Neural progenitor cell (in vitro differentiated cells): ENCODE results near the gene SMIM1.

ENCODE experiments used
- EZH2phosphoT487 ChIP-seq: fragments of 200-600 bp; sonication (generic); IDR thresholded peaks from 2 replicates; pipeline ENCODE4 v1.6.1; 2017; ENCODE audit warnings: antibody characterized with exemption
- TF ChIP-seq, protein P1 (sequence below): fragments of 200-600 bp; sonication (generic); IDR thresholded peaks from 2 replicates; pipeline ENCODE4 v1.5.1; 2017; ENCODE audit warnings: antibody characterized with exemption, mild to moderate bottlenecking

DNA sequence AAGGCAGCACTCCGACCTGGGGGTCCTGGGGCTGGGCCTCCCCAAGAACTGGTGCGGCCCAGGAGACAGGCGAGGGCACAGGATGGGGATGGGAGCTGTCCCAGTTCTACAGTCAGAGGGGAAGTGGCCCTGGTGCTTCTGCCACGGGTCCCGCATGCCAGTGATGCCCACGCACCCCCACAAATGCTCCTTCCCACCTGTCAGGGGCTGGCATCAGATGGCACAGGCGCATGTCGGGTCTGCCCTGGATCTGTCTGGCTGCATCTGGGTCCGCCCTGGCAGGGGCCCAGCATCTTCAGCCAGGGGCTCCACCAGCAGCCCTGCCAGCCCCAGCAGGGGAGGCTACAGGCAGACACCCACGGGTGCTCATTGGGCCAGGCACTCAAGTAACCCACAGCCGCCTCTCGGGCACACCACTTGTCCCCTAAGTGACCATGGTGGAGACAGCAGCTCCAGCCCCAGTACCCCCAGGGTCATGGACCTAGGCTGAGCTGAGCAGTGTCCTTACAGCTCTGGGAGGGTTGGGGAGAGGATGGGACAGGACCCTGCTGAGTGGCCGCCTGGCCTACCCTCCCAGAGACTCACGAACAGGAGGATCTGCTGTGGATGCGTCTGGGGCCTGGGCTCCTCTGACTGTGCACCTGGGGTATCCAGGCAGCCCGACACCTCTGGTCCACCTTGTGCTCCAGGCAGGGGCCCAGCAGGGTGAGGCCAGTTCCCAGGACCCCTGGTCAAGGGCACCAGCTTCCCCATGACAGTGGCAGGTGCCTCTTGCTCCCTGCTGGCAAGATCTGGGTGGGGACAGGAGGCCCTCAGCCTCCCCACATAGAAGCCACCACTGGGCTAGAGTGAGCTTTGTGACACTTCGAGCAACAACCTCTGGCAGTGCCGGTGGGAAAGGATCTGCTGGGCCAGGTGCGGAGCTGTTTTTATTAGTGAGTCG lies 5.4 kb downstream of the SMIM1 start:
- TF ChIP-seq EZH2phosphoT487 = no peak
- TF ChIP-seq, protein P1, sequence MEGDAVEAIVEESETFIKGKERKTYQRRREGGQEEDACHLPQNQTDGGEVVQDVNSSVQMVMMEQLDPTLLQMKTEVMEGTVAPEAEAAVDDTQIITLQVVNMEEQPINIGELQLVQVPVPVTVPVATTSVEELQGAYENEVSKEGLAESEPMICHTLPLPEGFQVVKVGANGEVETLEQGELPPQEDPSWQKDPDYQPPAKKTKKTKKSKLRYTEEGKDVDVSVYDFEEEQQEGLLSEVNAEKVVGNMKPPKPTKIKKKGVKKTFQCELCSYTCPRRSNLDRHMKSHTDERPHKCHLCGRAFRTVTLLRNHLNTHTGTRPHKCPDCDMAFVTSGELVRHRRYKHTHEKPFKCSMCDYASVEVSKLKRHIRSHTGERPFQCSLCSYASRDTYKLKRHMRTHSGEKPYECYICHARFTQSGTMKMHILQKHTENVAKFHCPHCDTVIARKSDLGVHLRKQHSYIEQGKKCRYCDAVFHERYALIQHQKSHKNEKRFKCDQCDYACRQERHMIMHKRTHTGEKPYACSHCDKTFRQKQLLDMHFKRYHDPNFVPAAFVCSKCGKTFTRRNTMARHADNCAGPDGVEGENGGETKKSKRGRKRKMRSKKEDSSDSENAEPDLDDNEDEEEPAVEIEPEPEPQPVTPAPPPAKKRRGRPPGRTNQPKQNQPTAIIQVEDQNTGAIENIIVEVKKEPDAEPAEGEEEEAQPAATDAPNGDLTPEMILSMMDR = no peak
